Activated B cell treated with CpG ODN at 0.5 μM for 24 hours (primary cell): ENCODE results near the gene DYDC2. TPM values are rescaled to one million over a fixed set of nuclear protein-coding genes. Genes with fewer than 3 reads are reported as not detected.

Experiments used
- ATAC-seq: fragments of 200-7000 bp; cut with Tn5 transposase; one replicate; pipeline ENCODE4 v1.10.0; 2021; ENCODE audit warnings: low read depth, mild to moderate bottlenecking, moderate library complexity
- CTCF ChIA-PET: fragments of 350-600 bp; sonication (Branson Sonifier 250); formaldehyde crosslinking; loops from one replicate; lab custom pipeline; 2021; ENCODE audit warnings: antibody characterized with exemption; lab: Charles Lee
- POLR2A ChIA-PET: fragments of 350-600 bp; sonication (Branson Sonifier 250); formaldehyde crosslinking; loops from one replicate; lab custom pipeline; 2021; ENCODE audit warnings: antibody characterized with exemption; lab: Charles Lee
- DNase-seq: peaks from one replicate; pipeline ENCODE4 v3.0.0; 2022
- H3K27ac Mint-ChIP-seq: one replicate; pipeline ENCODE4 v1.8.0; 2020; ENCODE audit warnings: mixed read lengths
- H3K27me3 Mint-ChIP-seq: one replicate; pipeline ENCODE4 v1.8.0; 2021; ENCODE audit warnings: mixed read lengths
- H3K36me3 Mint-ChIP-seq: one replicate; pipeline ENCODE4 v1.8.0; 2021; ENCODE audit warnings: low read depth, mixed read lengths
- H3K4me1 Mint-ChIP-seq: one replicate; pipeline ENCODE4 v1.8.0; 2021; ENCODE audit warnings: mixed read lengths
- H3K4me3 Mint-ChIP-seq: one replicate; pipeline ENCODE4 v1.8.0; 2020; ENCODE audit warnings: mild to moderate bottlenecking, mixed read lengths
- H3K9me3 Mint-ChIP-seq: one replicate; pipeline ENCODE4 v1.8.0; 2020; ENCODE audit warnings: mixed read lengths
- CTCF ChIP-seq: fragments of 200-600 bp; IDR thresholded peaks from one replicate; pipeline ENCODE4 v1.8.0; 2022; ENCODE audit warnings: antibody characterized with exemption, mild to moderate bottlenecking
- intact Hi-C: fragments of 100-400 bp; cut with micrococcal nuclease; formaldehyde crosslinking; loops from one replicate; pipeline ENCODE4 v1.15.1; 2024
- total RNA-seq: library from RNA; stranded (reverse); gene quantifications from 2 replicates; pipeline ENCODE4 v1.2.3, GENCODE V29; 2022

DYDC2 gene, protein sequence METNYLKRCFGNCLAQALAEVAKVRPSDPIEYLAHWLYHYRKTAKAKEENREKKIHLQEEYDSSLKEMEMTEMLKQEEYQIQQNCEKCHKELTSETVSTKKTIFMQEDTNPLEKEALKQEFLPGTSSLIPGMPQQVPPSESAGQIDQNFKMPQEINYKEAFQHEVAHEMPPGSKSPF
- total RNA-seq = not detected in 2 replicates

GRCh38 chr10:80356563-80356988 is at the start of gene DYDC2, which contains the start of gene DYDC1:
Gene DYDC2, plus strand, starts transcription at chr10:80356781. Its CDS starts 5,663 bp downstream, at chr10:80362444.
Gene DYDC1, minus strand, starts transcription at chr10:80356755. Its CDS starts 4,154 bp downstream, at chr10:80352601.
- CTCF ChIA-PET = no interaction called here
- H3K27ac Mint-ChIP-seq = no peak within 1 kb of the TSS
- ATAC-seq (peak; percentile 87), DNase-seq (peak; percentile 21)
- intact Hi-C loops = no loop called here
- peaks cover 17% of the 10 kb centered on the region for H3K4me1 Mint-ChIP-seq
- H3K27me3 Mint-ChIP-seq = peaks cover 35% of the 10 kb centered on the region
- POLR2A ChIA-PET = no interaction called here
- H3K9me3 Mint-ChIP-seq = no peaks in the 10 kb centered on the region
- H3K36me3 Mint-ChIP-seq = no peaks in the 10 kb centered on the region
- H3K4me3 Mint-ChIP-seq = peak within 1 kb of the TSS; percentile 72
- no peak for TF ChIP-seq CTCF

- Mint-ChIP-seq H3K27ac (no peak overlapping the region), H3K36me3 (no peaks in the 10 kb centered on the region), H3K4me3 (no peak overlapping the region), H3K9me3 (no peaks in the 10 kb centered on the region), H3K4me1 (peaks cover 2% of the 10 kb centered on the region), H3K27me3 (peaks cover 6% of the 10 kb centered on the region)
- ATAC-seq (no peak), DNase-seq (no peak)
- ChIA-PET CTCF (no interaction called here), POLR2A (no interaction called here)
- no peak for TF ChIP-seq CTCF
- intact Hi-C loops = no loop called here
These were observed 43.1 kb upstream of the DYDC2 start for GRCh38 chr10:80313523-80313922.

GRCh38 chr10:80315391-80315790 is 41.2 kb upstream of the DYDC2 start:
- POLR2A ChIA-PET = no interaction called here
- DNase-seq = no peak
- intact Hi-C loops = no loop called here
- no peaks in the 10 kb centered on the region for H3K36me3 Mint-ChIP-seq
- CTCF ChIA-PET = no interaction called here
- no peaks in the 10 kb centered on the region for H3K9me3 Mint-ChIP-seq
- H3K27ac Mint-ChIP-seq = no peak overlapping the region
- H3K27me3 Mint-ChIP-seq = peaks cover 4% of the 10 kb centered on the region
- no peak overlapping the region for H3K4me3 Mint-ChIP-seq
- peaks cover 2% of the 10 kb centered on the region for H3K4me1 Mint-ChIP-seq
- no peak for ATAC-seq
- no peak for TF ChIP-seq CTCF

DNA sequence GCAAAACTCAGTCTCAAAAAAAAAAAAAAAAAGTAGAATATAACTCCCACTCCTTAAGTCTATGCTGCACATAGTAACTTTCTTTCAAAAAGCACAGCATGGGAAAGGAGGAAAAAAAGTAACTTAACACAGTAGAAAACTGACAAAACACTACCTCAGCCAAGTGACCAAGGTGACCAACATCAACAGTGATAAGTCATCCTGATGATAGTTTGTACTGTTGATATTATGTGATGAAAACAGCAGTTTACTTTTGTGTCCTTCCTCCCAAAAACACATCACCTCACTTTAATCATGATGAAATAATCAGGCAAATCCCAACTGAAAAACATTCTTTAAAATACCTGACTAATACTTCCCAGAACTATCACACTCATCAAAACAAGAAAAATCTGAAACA is 37.8 kb upstream of the DYDC2 start:
- no peaks in the 10 kb centered on the region for H3K4me1 Mint-ChIP-seq
- no peaks in the 10 kb centered on the region for H3K36me3 Mint-ChIP-seq
- ChIA-PET CTCF (no interaction called here), POLR2A (no interaction called here)
- H3K27ac Mint-ChIP-seq = no peak overlapping the region
- no peak for TF ChIP-seq CTCF
- ATAC-seq = no peak
- peaks cover 4% of the 10 kb centered on the region for H3K27me3 Mint-ChIP-seq
- no peak for DNase-seq
- intact Hi-C loops = no loop called here
- H3K9me3 Mint-ChIP-seq = no peaks in the 10 kb centered on the region
- H3K4me3 Mint-ChIP-seq = no peak overlapping the region

GRCh38 chr10:80319318-80319717 is 37.3 kb upstream of the DYDC2 start:
- no peak overlapping the region for H3K4me3 Mint-ChIP-seq
- H3K36me3 Mint-ChIP-seq = no peaks in the 10 kb centered on the region
- intact Hi-C loops = no loop called here
- no peaks in the 10 kb centered on the region for H3K9me3 Mint-ChIP-seq
- peaks cover 4% of the 10 kb centered on the region for H3K27me3 Mint-ChIP-seq
- no peak for TF ChIP-seq CTCF
- ATAC-seq (no peak), DNase-seq (no peak)
- no peaks in the 10 kb centered on the region for H3K4me1 Mint-ChIP-seq
- no peak overlapping the region for H3K27ac Mint-ChIP-seq
- ChIA-PET POLR2A (no interaction called here), CTCF (no interaction called here)
